Pancreas (tissue), 10 donors: ENCODE data around the gene CKLF. TPM values are rescaled to one million over a fixed set of nuclear protein-coding genes. Genes with fewer than 3 reads are reported as not detected.

Experiments used
- ATAC-seq, 4 donors: fragments of 200-7000 bp; cut with Tn5 transposase; one replicate each; pipeline versions ENCODE4 v1.8.0 to v1.9.1; 2020; ENCODE audit warnings: mild to moderate bottlenecking in 4 of 4, moderate library complexity in 4 of 4
- DNase-seq, 6 donors: peaks; one replicate each; pipeline ENCODE4 v3.0.0-alpha.2; 2020
- FAIRE-seq: peaks from 2 replicates; lab custom pipeline; 2012; peaks lifted over from hg19 to GRCh38; lab: Jason Lieb, UNC
- H3K27ac ChIP-seq, 4 donors: fragments of 200-600 bp; sonication (generic); 1 replicate in 3 of 4; 2 replicates in 1 of 4; pipeline versions ENCODE4 v1.5.0 to v1.8.0; 2020
- H3K27me3 ChIP-seq, 4 donors: fragments of 200-600 bp; one replicate each; pipeline ENCODE4 v1.8.0; 2021
- H3K36me3 ChIP-seq, 3 donors: fragments of 200-600 bp; sonication (generic) in 1 of 3; one replicate each; pipeline versions ENCODE4 v1.5.0 to v1.8.0; 2020 to 2021
- H3K4me1 ChIP-seq, 3 donors: fragments of 200-600 bp; one replicate each; pipeline ENCODE4 v1.8.0; 2021
- H3K4me3 ChIP-seq, 4 donors: fragments of 200-600 bp; sonication (generic) in 2 of 4; one replicate each; pipeline versions ENCODE4 v1.5.0 to v1.8.0; 2020 to 2021
- H3K9me3 ChIP-seq, 4 donors: fragments of 200-600 bp; one replicate each; pipeline ENCODE4 v1.8.0; 2021
- WGBS, 2 donors: extraction: QIAGEN DNeasy Blood & Tissue Kit; methylation state at CpG; one replicate each; pipeline ENCODE4 v1.1.7; 2013; 5-methylcytosine and 5-hydroxymethylcytosine counted together
- intact Hi-C, 3 donors: fragments of 100-400 bp; cut with DNase I; formaldehyde crosslinking; loops; one replicate each; pipeline versions ENCODE4 v1.11.1 to v1.14.2; 2022
- polyA plus RNA-seq, 2 donors: library from polyadenylated mRNA; stranded (reverse); fragments of 200-250 nt; gene quantifications; one replicate each; pipeline ENCODE4 v1.2.3, GENCODE V29; 2013
- total RNA-seq, 6 donors: library from RNA; stranded (reverse); fragmentation: NEBNext Ultra II Directional in 4 of 6; extraction: Animal tissue kit (Norgen Biotek cat#: 25700) in 4 of 6; gene quantifications; one replicate each; pipeline versions ENCODE4 v1.2.1 to v1.2.4, GENCODE V29; 2021 to 2023
- TF ChIP-seq, protein P1 (sequence below), 4 donors: fragments of 200-600 bp; sonication (generic) in 3 of 4; IDR thresholded peaks; one replicate each; pipeline versions ENCODE4 v1.5.0 to v1.8.0; 2021; ENCODE audit warnings: antibody characterized with exemption in 4 of 4
- donor health status: healthy with polysubstance abuse.
- donor health status: DM: no; HTN: no; CAD: no; lungs with moderate emphysema.
- donor health status: DM: no; HTN: no; CAD: no.
- donor health status: control.
- donor health status: control.
- donor health status: Bipolar disorder and iron deficiency.
- donor health status: DM: yes; HTN: yes; CAD: no.
- donor health status: DM: no; HTN: no; CAD: no.
- donor health status: DM: no; HTN: no; CAD: no.
- donor health status: DM: yes; HTN: yes; CAD: no.

CKLF gene
- total and polyA plus RNA-seq, 8 donors: 5.9 to 26.1 (median 11.0) TPM

DNA sequence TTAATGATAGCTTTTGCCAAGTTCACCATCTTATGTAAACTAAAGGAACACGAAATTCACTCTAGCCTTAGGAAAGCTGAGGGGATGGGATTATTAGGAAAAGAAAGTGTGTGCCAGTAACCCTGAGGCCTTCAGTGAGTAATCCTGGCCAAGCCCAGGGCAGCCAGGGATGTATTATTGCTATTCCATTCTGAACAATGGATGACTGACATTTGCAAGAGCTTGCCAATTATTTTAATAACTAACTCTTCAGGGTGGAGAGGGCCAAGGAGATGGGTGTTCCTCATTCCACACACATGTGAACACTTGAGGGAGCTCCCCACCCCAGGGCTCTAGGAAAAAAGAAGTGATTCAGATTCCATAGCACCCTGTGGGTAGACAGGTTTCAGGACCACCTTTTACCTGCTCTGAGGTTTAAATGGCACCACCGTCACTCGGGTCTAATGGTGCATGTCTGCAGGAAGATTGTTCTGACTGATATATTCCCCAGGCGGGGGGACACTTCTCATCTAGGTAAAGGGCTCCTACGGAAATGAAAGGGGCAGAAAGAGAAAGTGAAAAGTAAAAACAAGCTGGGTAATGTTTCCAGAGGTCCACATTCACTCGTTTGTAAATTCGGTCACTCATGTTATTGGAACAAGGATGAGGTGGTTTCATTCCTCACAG is 44.0 kb upstream of the CKLF start:
- no peaks in the 10 kb centered on the region for H3K9me3 ChIP-seq
- 65 to 68% methylated on average over 7 of the region's 7 CpGs for WGBS, 2 donors
- H3K27ac ChIP-seq: peak overlapping the region; percentile 17 to 89 (median 78)
- FAIRE-seq: no peak
- intact Hi-C loops: no loop called here
- ATAC-seq: peak; percentile 45 to 57 (median 54)
- no peaks in the 10 kb centered on the region for H3K27me3 ChIP-seq
- peaks cover 0 to under 1% (median 0%) of the 10 kb centered on the region in 3 donors for H3K36me3 ChIP-seq
- TF ChIP-seq, protein P1, sequence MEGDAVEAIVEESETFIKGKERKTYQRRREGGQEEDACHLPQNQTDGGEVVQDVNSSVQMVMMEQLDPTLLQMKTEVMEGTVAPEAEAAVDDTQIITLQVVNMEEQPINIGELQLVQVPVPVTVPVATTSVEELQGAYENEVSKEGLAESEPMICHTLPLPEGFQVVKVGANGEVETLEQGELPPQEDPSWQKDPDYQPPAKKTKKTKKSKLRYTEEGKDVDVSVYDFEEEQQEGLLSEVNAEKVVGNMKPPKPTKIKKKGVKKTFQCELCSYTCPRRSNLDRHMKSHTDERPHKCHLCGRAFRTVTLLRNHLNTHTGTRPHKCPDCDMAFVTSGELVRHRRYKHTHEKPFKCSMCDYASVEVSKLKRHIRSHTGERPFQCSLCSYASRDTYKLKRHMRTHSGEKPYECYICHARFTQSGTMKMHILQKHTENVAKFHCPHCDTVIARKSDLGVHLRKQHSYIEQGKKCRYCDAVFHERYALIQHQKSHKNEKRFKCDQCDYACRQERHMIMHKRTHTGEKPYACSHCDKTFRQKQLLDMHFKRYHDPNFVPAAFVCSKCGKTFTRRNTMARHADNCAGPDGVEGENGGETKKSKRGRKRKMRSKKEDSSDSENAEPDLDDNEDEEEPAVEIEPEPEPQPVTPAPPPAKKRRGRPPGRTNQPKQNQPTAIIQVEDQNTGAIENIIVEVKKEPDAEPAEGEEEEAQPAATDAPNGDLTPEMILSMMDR (IDR thresholded peaks at IDR 0.05): no peak
- H3K4me1 ChIP-seq: peaks cover 27 to 51% (median 34%) of the 10 kb centered on the region in 3 donors
- H3K4me3 ChIP-seq: no peak overlapping the region
- peak in 2 of 6 donors; percentile 37 to 56 for DNase-seq

DNA sequence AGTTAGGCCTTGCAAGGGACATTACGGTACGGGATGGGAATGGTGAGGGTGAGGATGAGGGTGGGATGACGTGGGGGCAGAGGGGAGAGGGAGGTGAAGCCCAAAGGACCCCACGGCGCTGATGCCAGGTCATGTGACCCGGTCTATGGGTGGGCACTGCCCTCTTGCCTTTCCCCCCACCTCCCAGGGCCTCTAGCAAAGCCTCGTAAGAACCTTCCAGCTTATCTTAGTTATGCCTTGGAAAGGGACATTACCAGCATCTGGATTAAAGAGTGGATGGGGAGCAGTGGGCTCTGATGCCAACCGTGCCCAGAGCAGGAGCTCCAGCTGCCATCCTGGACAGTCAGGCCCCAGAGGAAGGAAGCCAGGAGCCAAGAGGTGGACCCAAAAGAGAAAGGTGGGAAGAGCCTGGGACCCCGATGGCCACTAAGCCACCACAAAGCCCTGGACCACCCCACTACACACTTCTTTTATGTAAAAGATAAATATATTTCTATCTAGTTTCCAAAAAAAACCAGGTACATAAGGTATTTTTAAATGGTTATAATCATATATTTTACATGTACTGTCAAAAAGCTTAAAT is 43.4 kb upstream of the CKLF start:
- Histone ChIP-seq H3K27ac (peak overlapping the region; percentile 17 to 89 (median 78)), H3K4me1 (peaks cover 27 to 51% (median 34%) of the 10 kb centered on the region in 3 donors), H3K4me3 (no peak overlapping the region), H3K9me3 (no peaks in the 10 kb centered on the region), H3K27me3 (no peaks in the 10 kb centered on the region), H3K36me3 (peaks cover 0 to 4% (median 0%) of the 10 kb centered on the region in 3 donors)
- TF ChIP-seq, protein P1 (IDR thresholded peaks at IDR 0.05): no peak
- intact Hi-C loops: no loop called here
- DNase-seq: no peak
- ATAC-seq: no peak
- FAIRE-seq: no peak
- 92 to 94% methylated on average over 8 to 9 of the region's 9 CpGs for WGBS, 2 donors

DNA sequence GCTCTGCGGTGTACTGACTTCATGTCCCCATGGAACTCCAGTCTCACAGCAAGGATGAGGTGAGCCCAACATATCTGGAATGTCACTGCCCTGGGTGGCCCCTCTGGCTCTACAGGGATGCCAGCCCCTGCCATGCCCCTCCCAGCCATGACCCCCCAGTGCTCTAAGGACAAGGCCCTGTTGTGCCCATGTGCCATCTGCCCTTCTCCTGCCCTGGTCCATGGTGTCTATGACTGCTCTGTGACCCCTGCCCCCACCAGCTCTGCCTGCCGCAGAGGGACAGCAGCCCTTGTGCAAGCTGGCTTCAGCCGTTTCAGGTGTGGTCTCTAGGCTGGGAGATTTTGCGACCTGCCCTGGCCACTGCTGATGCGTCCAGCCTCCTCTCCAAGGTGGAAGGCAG is 42.8 kb upstream of the CKLF start:
- DNase-seq: no peak
- no peaks in the 10 kb centered on the region for H3K27me3 ChIP-seq
- no peak for ATAC-seq
- H3K4me1 ChIP-seq: peaks cover 27 to 51% (median 34%) of the 10 kb centered on the region in 3 donors
- FAIRE-seq: no peak
- intact Hi-C loops: no loop called here
- TF ChIP-seq, protein P1 (IDR thresholded peaks at IDR 0.05): no peak
- no peaks in the 10 kb centered on the region for H3K9me3 ChIP-seq
- peak overlapping the region in 3 of 4 donors; percentile 76 to 89 (median 80) for H3K27ac ChIP-seq
- H3K36me3 ChIP-seq: peaks cover 0 to 4% (median 0%) of the 10 kb centered on the region in 3 donors
- no peak overlapping the region for H3K4me3 ChIP-seq
- WGBS, 2 donors: 93 to 98% methylated on average over 5 of the region's 5 CpGs

DNA sequence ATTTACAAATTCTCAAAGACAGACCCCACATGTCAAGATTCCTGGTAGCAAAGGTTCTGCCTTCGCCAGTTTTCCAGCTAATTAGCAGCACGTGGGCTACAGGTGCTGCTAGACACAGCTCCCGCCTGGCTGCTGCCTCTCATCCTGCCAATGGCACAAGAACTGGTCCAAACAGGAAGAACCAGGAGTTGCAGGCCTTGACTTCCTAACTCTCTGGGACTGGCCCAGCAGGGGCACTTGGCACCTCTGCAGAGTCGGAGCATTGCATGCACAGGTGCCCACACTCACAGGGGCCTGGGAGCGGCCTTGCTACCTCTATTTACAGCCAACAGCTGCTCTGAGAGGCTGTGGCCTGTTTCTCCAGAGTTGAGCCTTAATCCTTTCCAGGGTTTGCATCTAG is 42.1 kb upstream of the CKLF start:
- Histone ChIP-seq H3K27me3 (no peaks in the 10 kb centered on the region), H3K27ac (peak overlapping the region; percentile 76 to 89 (median 78)), H3K4me1 (peaks cover 27 to 52% (median 34%) of the 10 kb centered on the region in 3 donors), H3K4me3 (no peak overlapping the region), H3K9me3 (no peaks in the 10 kb centered on the region), H3K36me3 (peaks cover 0 to 4% (median 0%) of the 10 kb centered on the region in 3 donors)
- peak; percentile 71 to 91 (median 85) for DNase-seq
- WGBS, 2 donors: 21 to 33% methylated on average over 5 of the region's 5 CpGs
- TF ChIP-seq, protein P1 (IDR thresholded peaks at IDR 0.05): no peak
- FAIRE-seq: no peak
- intact Hi-C loops: no loop called here
- ATAC-seq: peak; percentile 63 to 80 (median 74)
